K562 (cell line): Measurements from ENCODE around the gene TXNRD2. TPM values are rescaled to one million over a fixed set of nuclear protein-coding genes. Genes with fewer than 3 reads are reported as not detected.
A peak's percentile ranks its signal among the peaks of the same experiment; 100 is the strongest.

Source experiments
- ATF1 ChIP-seq, 2 experiments: fragments of 450-650 bp in 1 of 2; IDR thresholded peaks; 2 replicates each; pipeline ENCODE4 v1.6.1; 2016; ENCODE audit warnings: missing compliant biosample characterization in 1 of 2, missing genetic modification characterization in 1 of 2
- CTBP1 ChIP-seq: fragments of 450-650 bp; IDR thresholded peaks from 2 replicates; pipeline ENCODE4 v1.6.1; 2016; ENCODE audit warnings: borderline replicate concordance
- DMBX1 ChIP-seq: fragments of 250-450 bp; sonication (Bioruptor Pico); IDR thresholded peaks from 2 replicates; pipeline ENCODE4 v1.8.0; 2022; ENCODE audit warnings: inconsistent platforms, mild to moderate bottlenecking, moderate library complexity, borderline replicate concordance
- E2F3 ChIP-seq: fragments of 250-450 bp; sonication (Bioruptor Pico); IDR thresholded peaks from 2 replicates; pipeline ENCODE4 v1.4.0; 2020; ENCODE audit warnings: mild to moderate bottlenecking
- ERF ChIP-seq: fragments of 450-650 bp; formaldehyde crosslinking; IDR thresholded peaks from 2 replicates; pipeline ENCODE4 v1.4.0; 2020; ENCODE audit warnings: mild to moderate bottlenecking, mixed read lengths
- EZH2 ChIP-seq: IDR thresholded peaks from 2 replicates; pipeline ENCODE4 v1.6.1; 2012; ENCODE audit warnings: low read depth, mild to moderate bottlenecking, inconsistent platforms, low read length, borderline replicate concordance
- FOXJ3 ChIP-seq: sonication (generic); formaldehyde crosslinking; IDR thresholded peaks from 2 replicates; pipeline ENCODE4 v1.4.0; 2020; ENCODE audit warnings: mild to moderate bottlenecking, missing genetic modification reagents
- GABPB1 ChIP-seq: sonication (generic); formaldehyde crosslinking; IDR thresholded peaks from 2 replicates; pipeline ENCODE4 v1.8.0; 2022; ENCODE audit warnings: mild to moderate bottlenecking, missing genetic modification reagents
- GABPB2 ChIP-seq: fragments of 250-450 bp; sonication (Bioruptor Pico); conservative IDR thresholded peaks from 2 replicates; pipeline ENCODE4 v1.5.1; 2021; ENCODE audit warnings: mild to moderate bottlenecking
- HMG20B ChIP-seq: fragments of 250-450 bp; sonication (Bioruptor Pico); IDR thresholded peaks from 2 replicates; pipeline ENCODE4 v1.5.0; 2021; ENCODE audit warnings: mild to moderate bottlenecking
- ID3 ChIP-seq, 2 experiments: fragments of 250-450 bp in 1 of 2; fragments of 450-650 bp in 1 of 2; sonication (Bioruptor Pico) in 1 of 2; IDR thresholded peaks; 2 replicates each; pipeline versions ENCODE4 v1.6.1 to v1.8.0; 2016 to 2021; ENCODE audit warnings: mild to moderate bottlenecking in 2 of 2, moderate library complexity in 2 of 2, missing compliant biosample characterization in 1 of 2, missing genetic modification characterization in 1 of 2
- JUN ChIP-seq, 2 experiments: sonication (generic) in 1 of 2; formaldehyde crosslinking in 1 of 2; IDR thresholded peaks; 2 replicates each; pipeline versions ENCODE4 v1.6.1 to v1.8.0; 2012 to 2022; ENCODE audit warnings: borderline replicate concordance in 2 of 2, mild to moderate bottlenecking in 2 of 2, improper control_type of control experiment in 1 of 2, low read depth in 1 of 2, low read length in 1 of 2, missing genetic modification reagents in 1 of 2
- L3MBTL2 ChIP-seq: fragments of 450-650 bp; IDR thresholded peaks from 2 replicates; pipeline ENCODE4 v1.6.1; 2016; ENCODE audit warnings: mild to moderate bottlenecking, moderate library complexity
- MLX ChIP-seq, 2 experiments: fragments of 450-650 bp in 1 of 2; sonication (generic) in 1 of 2; formaldehyde crosslinking; conservative IDR thresholded peaks; 2 replicates each; pipeline versions ENCODE4 v1.4.0 to v1.8.1; 2020 to 2022; ENCODE audit warnings: mild to moderate bottlenecking in 1 of 2, missing genetic modification reagents in 1 of 2
- MXD1 ChIP-seq: fragments of 250-450 bp; sonication (Bioruptor Pico); IDR thresholded peaks from 2 replicates; pipeline ENCODE4 v1.8.0; 2021; ENCODE audit warnings: borderline replicate concordance, mild to moderate bottlenecking, moderate library complexity; ENCODE audit not compliant: poor library complexity, severe bottlenecking
- MYC ChIP-seq, 2 experiments: fragments of 250-450 bp in 1 of 2; sonication (Bioruptor Pico) in 1 of 2; IDR thresholded peaks; 2 replicates each; pipeline versions ENCODE4 v1.5.1 to v1.6.1; 2012 to 2021; ENCODE audit warnings: low read depth in 2 of 2, borderline replicate concordance in 1 of 2, improper control_type of control experiment in 1 of 2, low read length in 1 of 2, mild to moderate bottlenecking in 1 of 2, moderate library complexity in 1 of 2
- PHB ChIP-seq: fragments of 250-450 bp; sonication (Bioruptor Pico); IDR thresholded peaks from 2 replicates; pipeline ENCODE4 v1.5.0; 2021
- PHF20 ChIP-seq: fragments of 450-650 bp; IDR thresholded peaks from 2 replicates; pipeline ENCODE4 v1.6.1; 2018; ENCODE audit not compliant: partially characterized antibody
- PTRF ChIP-seq: fragments of 450-650 bp; IDR thresholded peaks from 2 replicates; pipeline ENCODE4 v1.6.1; 2016; ENCODE audit warnings: mild to moderate bottlenecking, missing genetic modification characterization, missing compliant biosample characterization
- SNIP1 ChIP-seq: fragments of 450-650 bp; IDR thresholded peaks from 2 replicates; pipeline ENCODE4 v1.7.1; 2017; ENCODE audit warnings: low read depth, mild to moderate bottlenecking
- SPI1 ChIP-seq: IDR thresholded peaks from 2 replicates; pipeline ENCODE4 v1.6.1; 2011; ENCODE audit warnings: low read depth, low read length, control low read depth, borderline replicate concordance
- SRSF3 ChIP-seq: fragments of 200-400 bp; formaldehyde crosslinking; IDR thresholded peaks from 2 replicates; pipeline ENCODE4 v1.6.1; 2016; ENCODE audit warnings: mild to moderate bottlenecking, low read length, moderate library complexity; ENCODE audit not compliant: insufficient read depth
- THAP7 ChIP-seq: fragments of 250-450 bp; sonication (Bioruptor Pico); IDR thresholded peaks from 2 replicates; pipeline ENCODE4 v1.5.0; 2021
- YBX1 ChIP-seq: fragments of 450-650 bp; IDR thresholded peaks from 2 replicates; pipeline ENCODE4 v1.7.1; 2016; ENCODE audit warnings: mild to moderate bottlenecking
- ZNF165 ChIP-seq: fragments of 250-450 bp; sonication (Bioruptor Pico); IDR thresholded peaks from 2 replicates; pipeline ENCODE4 v1.4.0; 2020; ENCODE audit warnings: borderline replicate concordance
- polyA plus RNA-seq, 8 experiments: library from polyadenylated mRNA; depleted of rRNA in 4 of 8; stranded (reverse) in 5 of 8; unstranded in 3 of 8; fragments of >200 nt; fragmentation: Nextera tagmentation in 2 of 8; fragmentation: Illumina TruSeq in 1 of 8; extraction: Ambion mirVana in 2 of 8; extraction: Trizol in 1 of 8; gene quantifications; 2 replicates each; pipeline versions ENCODE4 v1.2.1 to v1.2.3, GENCODE V29; 2011 to 2014; ENCODE audit warnings: inconsistent platforms in 1 of 8, missing spikeins in 1 of 8
- total RNA-seq, 7 experiments: library from RNA; depleted of rRNA in 6 of 7; stranded (reverse); fragments of >200 nt in 6 of 7; fragmentation: Illumina TruSeq in 2 of 7; extraction: Trizol in 2 of 7; gene quantifications; 2 replicates each; pipeline versions ENCODE4 v1.2.1 to v1.2.3, GENCODE V29; 2011 to 2021; ENCODE audit warnings: low replicate concordance in 1 of 7

The TXNRD2 gene
- total and polyA plus RNA-seq, 9 of the 15 experiments (the other 6 are each of a cell fraction or from before 2014, with no cell fraction given) = 3.3 to 80.2 (median 49.4) TPM

GRCh38 chr22:19970479-19971275, 29.1 kb upstream of the TXNRD2 start (continued):
- peak; percentile 11 for TF ChIP-seq PHF20
- peak in 1 of 2 experiments; percentile 96; a peak in 2 of 4 replicates for TF ChIP-seq MLX (CRISPR knock-in tag; conservative IDR thresholded peaks at IDR 0.05)
- TF ChIP-seq JUN (IDR thresholded peaks at IDR 0.05; ENCODE audit: borderline replicate concordance, low read depth, low read length) = peak; percentile 4; the same call in 1 of the 2 replicates
- TF ChIP-seq JUN (CRISPR knock-in tag; IDR thresholded peaks at IDR 0.05; ENCODE audit: borderline replicate concordance) = no peak
- TF ChIP-seq FOXJ3 (CRISPR knock-in tag) = no peak
- peak; percentile 12 for TF ChIP-seq GABPB2 (CRISPR knock-in tag)
- TF ChIP-seq E2F3 (CRISPR knock-in tag) = 0 out of 2 replicates have a peak, but pooled peaks have one; percentile 21
- TF ChIP-seq ERF (CRISPR knock-in tag) = peak; percentile 62; the same call in 1 of the 2 replicates
- 0 out of 2 replicates have a peak, but pooled peaks have one; percentile 5 for TF ChIP-seq PHB
- no peak for TF ChIP-seq SNIP1
- TF ChIP-seq ZNF165 (CRISPR knock-in tag) = no peak
- TF ChIP-seq HMG20B = no peak
- no peak for TF ChIP-seq ATF1 (CRISPR knock-in tag; IDR thresholded peaks at IDR 0.05)
- TF ChIP-seq ATF1 (tag; IDR thresholded peaks at IDR 0.05) = peak; percentile 52; the same call in 1 of the 2 replicates
- no peak for TF ChIP-seq EZH2
- TF ChIP-seq PTRF = no peak
- peak; percentile 87 for TF ChIP-seq MYC (IDR thresholded peaks at IDR 0.05; ENCODE audit: low read depth, low read length)
- TF ChIP-seq MYC (CRISPR knock-in tag; IDR thresholded peaks at IDR 0.05; ENCODE audit: borderline replicate concordance, low read depth) = 0 out of 2 replicates have a peak, but pooled peaks have one; percentile 77
- TF ChIP-seq CTBP1 = peak; percentile 67; the same call in 1 of the 2 replicates
- 0 out of 2 replicates have a peak, but pooled peaks have one; percentile 42 for TF ChIP-seq DMBX1
- no peak for TF ChIP-seq SRSF3
- no peak for TF ChIP-seq ID3 (CRISPR knock-in tag; IDR thresholded peaks at IDR 0.05)
- peak; percentile 72 for TF ChIP-seq ID3 (tag; IDR thresholded peaks at IDR 0.05)
- no peak for TF ChIP-seq GABPB1 (CRISPR knock-in tag)
- peak; percentile 63; the same call in 1 of the 2 replicates for TF ChIP-seq L3MBTL2
- no peak for TF ChIP-seq MXD1 (CRISPR knock-in tag)
- 0 out of 2 replicates have a peak, but pooled peaks have one; percentile 42 for TF ChIP-seq THAP7
- TF ChIP-seq SPI1 = no peak
- no peak for TF ChIP-seq YBX1
